T-helper 1 cell (primary cell): ENCODE measurements around the gene HIVEP3.

Source experiments
- DNase-seq, 5 donors: peaks; one replicate each; pipeline ENCODE4 v3.0.0-alpha.2; 2012 to 2020

HIVEP3 gene

GRCh38 chr1:41611068-41611931 lies 307.4 kb downstream of the HIVEP3 start:
- DNase-seq = no peak

GRCh38 chr1:41610361-41610760 lies 308.4 kb downstream of the HIVEP3 start:
- no peak for DNase-seq

DNA sequence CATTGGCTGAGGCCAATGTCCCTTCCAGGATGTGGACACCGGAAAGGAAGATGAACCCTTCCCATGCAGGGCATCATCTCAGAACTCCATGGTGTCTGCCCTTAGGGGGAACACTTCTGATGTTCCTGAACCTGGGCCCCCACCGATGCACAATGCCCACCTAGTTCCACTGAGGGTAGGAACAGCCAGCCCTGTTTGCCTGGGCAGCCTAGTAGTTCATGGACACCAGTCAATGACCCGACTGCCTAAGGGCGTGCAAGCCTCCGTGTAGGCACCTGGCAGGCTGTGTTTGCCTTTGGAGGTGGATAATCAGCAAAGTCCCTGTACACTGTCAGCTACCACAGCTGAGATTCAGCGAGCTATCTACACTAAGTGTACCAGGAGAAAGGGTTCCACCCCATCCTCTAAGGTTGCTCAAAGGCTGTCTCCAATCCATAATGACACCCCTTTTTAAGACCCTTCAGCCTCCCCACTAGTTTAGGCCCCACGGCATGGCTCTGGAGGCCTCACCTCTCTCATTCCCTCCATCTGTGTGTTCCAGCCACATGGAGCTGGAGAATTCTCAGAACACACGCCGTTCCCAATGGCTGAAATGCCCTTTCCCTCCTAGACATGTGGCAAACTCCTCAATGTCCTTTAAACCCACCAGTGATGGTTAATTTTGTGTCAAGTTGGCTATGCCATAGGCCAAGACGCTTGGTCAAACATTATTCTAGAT lies 309.4 kb downstream of the HIVEP3 start:
- DNase-seq = no peak

DNA sequence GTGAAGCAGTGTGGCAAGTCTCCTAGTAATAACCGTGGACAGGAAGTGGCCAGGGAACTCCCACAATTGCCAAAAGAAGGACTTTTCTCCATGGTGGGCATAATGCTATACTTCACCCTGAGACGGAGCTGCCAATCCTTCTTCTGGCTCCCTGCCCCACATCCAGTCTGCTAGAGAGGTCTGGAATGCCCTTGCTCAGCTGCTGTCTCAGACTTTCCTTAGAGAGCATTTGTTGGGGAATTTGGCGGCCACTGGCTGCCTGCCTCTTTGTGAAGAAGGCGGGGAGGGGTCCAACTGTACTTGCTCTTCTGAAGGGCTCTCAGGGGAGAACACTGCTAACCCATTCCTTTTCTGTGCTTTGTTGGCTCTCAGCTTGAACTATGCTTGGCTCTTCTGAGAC lies 310.5 kb downstream of the HIVEP3 start:
- no peak for DNase-seq

- no peak for DNase-seq
Observed at GRCh38 chr1:41607808-41608207, 310.9 kb downstream of the HIVEP3 start.

DNA sequence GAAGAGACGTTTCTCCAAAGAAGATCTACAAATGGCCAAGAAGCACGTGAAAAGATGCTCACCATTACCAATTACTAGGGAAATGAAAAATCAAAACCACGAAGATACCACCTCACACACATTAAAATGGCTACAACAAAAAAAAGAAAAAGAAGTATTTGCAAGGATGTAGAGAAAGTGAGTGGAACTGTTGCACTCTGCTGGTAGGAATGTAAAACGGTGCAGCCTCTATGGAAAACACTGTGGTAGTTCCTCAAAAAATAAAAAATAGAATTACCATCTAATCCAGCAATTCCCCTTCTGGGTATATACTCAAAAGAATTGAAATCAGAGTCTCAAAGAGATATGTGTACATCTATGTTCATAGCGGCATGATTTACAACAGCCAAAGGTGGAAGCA lies 318.8 kb downstream of the HIVEP3 start:
- DNase-seq = no peak

DNA sequence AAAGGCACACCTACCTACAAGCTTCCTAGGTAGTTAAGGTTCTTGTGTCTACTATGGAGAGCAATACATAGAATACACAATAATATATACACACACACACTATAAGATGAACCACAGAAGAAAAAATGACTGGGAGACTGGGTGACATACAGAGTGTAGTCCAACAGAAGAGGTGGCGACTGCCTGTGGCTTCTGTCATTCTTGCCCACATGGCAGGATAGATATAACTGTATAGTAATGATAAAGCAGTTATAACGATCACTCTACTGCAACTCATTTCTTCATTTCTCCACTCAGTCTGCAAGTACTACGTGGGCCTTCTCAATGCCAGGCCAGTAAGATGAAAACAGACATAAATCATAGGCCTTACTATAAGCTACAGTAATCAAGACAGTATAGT lies 320.4 kb downstream of the HIVEP3 start:
- DNase-seq = no peak

DNA sequence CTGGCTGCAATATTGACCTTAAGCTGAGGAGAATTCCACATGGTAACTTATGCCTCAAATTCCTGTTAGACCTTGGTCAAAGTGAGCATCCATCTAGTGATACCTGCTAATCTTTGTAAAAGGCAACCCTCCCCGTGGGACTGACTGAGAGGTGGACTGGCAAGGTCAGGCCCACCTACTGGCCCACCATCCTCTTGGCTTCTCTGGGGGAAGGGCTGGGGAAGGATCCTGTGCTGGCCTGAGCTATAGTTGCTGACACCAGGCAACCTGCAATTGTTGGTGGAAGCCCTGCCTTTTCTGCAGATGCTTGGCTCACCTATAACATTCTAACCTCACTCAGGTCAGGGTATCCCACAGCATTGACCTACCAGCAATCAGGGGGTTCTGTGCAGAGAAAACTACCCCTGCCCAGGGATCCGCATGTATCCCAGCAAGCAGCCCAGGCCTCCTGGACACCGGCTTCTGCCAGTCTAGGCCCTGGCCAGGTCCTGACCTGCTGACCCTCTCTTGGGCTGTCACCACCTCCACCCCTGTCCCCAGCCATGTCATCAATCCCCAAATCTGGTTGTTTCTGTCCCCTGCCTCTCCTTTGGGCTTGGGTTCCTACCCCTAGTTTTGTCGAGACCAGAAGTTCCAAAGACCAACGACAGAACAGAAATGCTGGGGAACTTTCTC lies 326.1 kb downstream of the HIVEP3 start:
- no peak for DNase-seq

GRCh38 chr1:41591891-41592290 lies 326.8 kb downstream of the HIVEP3 start:
- DNase-seq = no peak

DNA sequence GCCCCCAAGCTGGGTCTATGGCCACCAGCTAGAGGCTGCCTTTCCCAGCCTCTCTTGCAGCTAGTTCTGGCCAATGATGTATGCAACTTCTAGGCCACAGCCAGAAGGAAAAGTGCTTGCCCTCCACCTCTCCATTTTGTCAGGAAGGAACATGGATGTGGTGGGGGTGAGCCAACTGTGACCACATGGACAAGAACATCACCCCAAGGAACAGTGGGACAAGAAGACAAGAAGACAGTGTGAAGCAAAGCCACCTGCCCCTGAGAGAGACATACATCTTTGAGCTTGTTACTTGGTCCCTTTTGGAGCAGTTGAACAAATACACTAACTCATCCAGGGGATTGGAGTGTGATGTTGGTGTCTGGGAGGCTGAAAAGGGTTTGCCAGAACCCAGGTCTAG lies 328.4 kb downstream of the HIVEP3 start:
- no peak for DNase-seq

DNA sequence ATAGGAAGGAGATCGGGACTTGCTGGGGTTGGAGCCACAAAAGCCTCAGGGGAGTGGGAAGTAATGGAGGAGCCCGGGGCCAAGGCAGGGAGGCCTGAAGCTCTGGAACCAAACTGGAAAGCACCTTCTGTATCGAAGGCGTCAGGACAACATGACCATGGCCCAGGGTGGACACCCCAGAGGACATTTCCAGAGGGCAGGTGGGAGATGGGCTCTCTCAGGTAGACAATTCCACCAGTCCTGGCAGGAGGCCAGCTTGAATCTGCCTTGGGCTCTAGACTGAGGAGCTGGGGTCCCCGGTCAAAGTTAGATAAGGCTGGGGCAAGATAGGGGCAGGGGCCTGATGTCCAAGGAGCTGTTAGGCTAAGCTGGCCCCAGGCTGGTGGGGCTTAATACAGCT lies 329.3 kb downstream of the HIVEP3 start:
- no peak for DNase-seq

GRCh38 chr1:41588334-41588875 lies 330.3 kb downstream of the HIVEP3 start:
- no peak for DNase-seq

GRCh38 chr1:41587791-41588190 lies 330.9 kb downstream of the HIVEP3 start:
- no peak for DNase-seq

GRCh38 chr1:41586230-41586629 lies 332.5 kb downstream of the HIVEP3 start:
- DNase-seq = no peak

- no peak for DNase-seq
Observed at GRCh38 chr1:41583658-41584547, 334.8 kb downstream of the HIVEP3 start.

DNA sequence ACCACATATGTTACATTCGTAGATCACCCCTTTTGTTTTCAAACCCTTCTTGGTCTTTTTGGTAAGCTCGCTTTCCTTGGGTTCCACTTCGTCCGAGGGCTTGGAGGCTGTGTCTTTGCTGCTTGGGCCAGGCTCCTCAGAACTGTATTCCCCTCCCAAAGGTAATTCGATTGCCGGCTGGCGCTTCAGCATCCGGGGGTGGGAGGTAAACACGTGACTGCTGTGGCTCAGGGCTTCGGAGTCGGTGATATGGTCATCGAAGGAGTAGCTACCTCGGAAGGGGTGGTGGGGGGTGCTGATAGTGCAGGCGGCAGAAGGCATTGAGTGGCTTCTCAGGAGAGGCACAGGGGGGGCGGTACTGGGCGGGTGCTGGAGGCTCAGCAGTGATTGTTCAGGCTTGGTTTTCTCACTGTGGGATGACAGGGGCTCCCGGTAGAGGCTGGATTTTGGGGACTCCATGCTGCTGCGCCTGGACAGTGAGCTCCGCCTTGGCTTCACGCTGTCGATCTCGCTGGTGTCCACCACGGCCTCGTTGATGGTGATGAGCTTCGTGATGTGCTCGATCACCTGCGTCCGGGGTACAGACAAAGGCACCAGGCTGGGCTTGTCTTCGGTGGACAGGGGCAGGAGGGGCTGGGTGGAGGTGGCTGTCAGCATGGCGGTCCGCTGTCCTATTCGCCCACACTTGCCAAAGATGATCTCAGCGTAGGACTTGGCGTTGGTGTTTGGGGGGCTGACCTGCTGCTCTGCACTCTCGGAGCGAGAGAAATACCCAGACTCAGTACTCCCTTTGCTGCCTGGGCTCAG lies 335.7 kb downstream of the HIVEP3 start:
- no peak for DNase-seq

DNA sequence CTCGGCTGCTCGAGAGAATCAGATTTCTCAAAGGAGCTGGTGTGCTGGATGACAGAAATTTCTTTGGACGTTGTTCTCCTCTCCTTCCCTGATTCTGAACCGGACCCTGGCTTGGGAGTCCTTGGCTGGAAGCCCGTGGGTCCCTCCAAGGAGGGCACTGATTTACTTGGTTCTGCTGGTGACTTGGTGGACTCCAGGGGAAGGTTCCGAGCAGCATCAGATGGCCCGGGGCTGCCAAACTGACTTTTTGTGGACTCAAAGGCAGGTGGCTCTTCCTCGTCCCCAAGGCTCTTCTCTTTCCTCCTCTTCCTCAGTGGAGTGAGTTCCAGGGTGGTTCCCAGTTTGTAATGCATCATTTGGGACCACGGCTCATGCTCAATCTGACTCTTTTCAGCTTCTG lies 336.4 kb downstream of the HIVEP3 start:
- DNase-seq = no peak

DNA sequence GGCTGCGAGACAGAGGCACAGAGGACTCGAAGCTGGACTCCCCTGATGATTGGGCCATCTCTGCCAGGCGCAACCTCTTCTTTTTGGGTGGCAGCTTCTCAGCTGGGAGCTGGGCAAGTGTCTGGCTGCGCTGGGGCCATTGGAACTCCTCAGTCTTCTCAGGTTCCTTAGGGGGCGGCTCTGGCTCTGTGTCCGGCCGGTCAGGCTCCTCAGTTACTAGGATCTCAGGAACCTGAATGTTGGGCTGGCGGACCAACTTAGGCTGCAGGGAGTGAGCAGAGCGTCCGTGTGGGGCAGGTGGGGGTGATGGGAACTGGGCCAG lies 336.8 kb downstream of the HIVEP3 start:
- no peak for DNase-seq

DNA sequence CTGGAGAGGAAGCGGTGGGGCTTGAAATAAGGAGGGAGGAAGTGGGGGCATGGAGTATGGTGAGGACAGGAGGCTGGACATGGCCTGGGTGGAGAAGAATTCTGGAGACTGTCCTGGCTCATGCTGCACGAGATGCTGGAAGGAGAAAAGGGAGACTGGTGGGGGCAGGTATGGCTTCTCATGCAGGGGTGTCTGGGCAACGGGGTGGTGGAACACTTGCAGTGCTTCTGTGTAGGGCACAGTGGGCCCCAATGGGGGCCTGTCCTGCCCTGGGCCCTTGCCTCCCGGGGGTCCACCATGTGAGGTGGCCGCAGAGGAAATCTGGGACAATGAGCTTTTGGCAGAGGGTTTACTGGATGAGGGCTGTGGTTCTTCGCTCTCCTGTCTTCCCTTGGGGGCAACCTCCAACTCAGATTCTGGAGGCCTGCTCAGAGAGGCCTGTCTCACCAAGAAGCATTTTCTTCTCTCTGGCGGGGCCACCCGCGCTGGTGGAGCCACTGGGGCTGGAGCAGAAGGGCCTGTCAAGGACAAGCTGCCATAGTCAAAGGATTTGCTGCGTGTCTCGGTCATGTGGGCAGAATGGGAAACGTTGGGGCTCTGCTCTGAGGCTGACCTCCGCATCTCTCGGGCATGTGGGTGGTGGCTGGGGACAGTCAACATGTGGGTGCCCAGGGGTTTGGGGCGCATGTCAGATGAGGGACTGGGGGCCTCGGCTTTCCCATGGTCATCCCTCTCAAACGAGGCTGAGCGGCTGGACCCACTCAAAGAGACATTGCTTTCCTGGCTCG lies 337.3 kb downstream of the HIVEP3 start:
- no peak for DNase-seq

DNA sequence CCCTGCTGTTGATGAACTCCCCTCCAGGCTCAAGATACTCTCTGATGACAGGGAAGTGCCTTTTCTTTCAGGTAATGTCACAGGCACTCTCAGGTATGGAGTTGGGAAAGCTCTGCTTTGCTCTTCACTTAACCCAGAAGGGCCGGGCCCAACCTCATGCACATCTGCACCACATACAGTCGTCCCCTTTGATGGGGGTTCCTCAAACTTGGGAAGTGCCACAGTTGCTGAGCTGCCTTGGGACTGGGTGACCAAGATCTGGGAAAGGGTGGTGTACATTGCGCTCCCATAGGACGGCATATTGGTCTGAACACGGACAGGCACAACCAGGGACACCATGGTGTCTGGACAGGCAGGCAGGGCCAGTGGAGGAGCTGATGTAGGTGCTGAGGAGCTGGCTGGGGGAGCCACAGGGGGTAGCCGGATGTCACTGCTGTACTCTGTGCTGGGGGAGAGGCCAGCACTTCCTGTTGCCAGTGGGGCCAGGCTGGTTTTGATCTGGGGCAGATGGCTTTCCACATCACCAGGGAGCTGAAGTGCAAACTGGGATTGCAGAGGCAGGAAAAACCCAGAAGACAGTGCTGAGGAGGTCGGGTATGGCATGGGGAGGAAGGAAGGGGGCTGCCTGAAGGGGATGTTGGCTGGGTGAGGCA lies 338.1 kb downstream of the HIVEP3 start:
- DNase-seq = no peak
